Hepatocyte (in vitro differentiated cells): ENCODE data around the gene RB1. TPM values are rescaled to one million over a fixed set of nuclear protein-coding genes. Genes with fewer than 3 reads are reported as not detected.

Experiments
- DNase-seq: peaks from one replicate; pipeline ENCODE4 v3.0.0-alpha.2; 2016; ENCODE audit warnings: low spot score
- H2AFZ ChIP-seq: fragments of 200-600 bp; sonication (generic); 2 replicates; pipeline ENCODE4 v1.6.0; 2016; ENCODE audit warnings: antibody characterized with exemption, mild to moderate bottlenecking
- H3K27ac ChIP-seq: fragments of 200-600 bp; sonication (generic); 2 replicates; pipeline ENCODE4 v1.5.1; 2016; ENCODE audit warnings: mild to moderate bottlenecking
- H3K27me3 ChIP-seq: fragments of 200-600 bp; sonication (generic); 2 replicates; pipeline ENCODE4 v1.6.1; 2016
- H3K36me3 ChIP-seq: fragments of 200-600 bp; sonication (generic); replicated peaks from 2 replicates; pipeline ENCODE4 v1.5.1; 2016; ENCODE audit warnings: low read depth; ENCODE audit not compliant: insufficient read depth
- H3K4me1 ChIP-seq: fragments of 200-600 bp; sonication (generic); 2 replicates; pipeline ENCODE4 v1.5.1; 2016; ENCODE audit warnings: mild to moderate bottlenecking, moderate library complexity; ENCODE audit not compliant: insufficient read depth
- H3K4me2 ChIP-seq: fragments of 200-600 bp; sonication (generic); 2 replicates; pipeline ENCODE4 v1.6.0; 2016
- H3K4me3 ChIP-seq: fragments of 200-600 bp; sonication (generic); 2 replicates; pipeline ENCODE4 v1.5.1; 2016; ENCODE audit warnings: mild to moderate bottlenecking
- H3K79me2 ChIP-seq: fragments of 200-600 bp; sonication (generic); 2 replicates; pipeline ENCODE4 v1.6.0; 2017; ENCODE audit warnings: mild to moderate bottlenecking
- H3K9me2 ChIP-seq: fragments of 200-600 bp; sonication (generic); replicated peaks from 2 replicates; pipeline ENCODE4 v1.6.0; 2017; ENCODE audit warnings: mild to moderate bottlenecking; ENCODE audit not compliant: insufficient read depth
- H3K9me3 ChIP-seq: fragments of 200-600 bp; sonication (generic); 2 replicates; pipeline ENCODE4 v1.5.1; 2016; ENCODE audit warnings: low read depth, mild to moderate bottlenecking
- H4K20me1 ChIP-seq: fragments of 200-600 bp; sonication (generic); 2 replicates; pipeline ENCODE4 v1.6.0; 2016; ENCODE audit warnings: mild to moderate bottlenecking; ENCODE audit not compliant: insufficient read depth, poor library complexity, severe bottlenecking
- CTCF ChIP-seq: fragments of 200-600 bp; sonication (generic); IDR thresholded peaks from 2 replicates; pipeline ENCODE4 v1.5.1; 2016; ENCODE audit warnings: antibody characterized with exemption, mild to moderate bottlenecking; ENCODE audit not compliant: poor library complexity
- EZH2 ChIP-seq: fragments of 200-600 bp; sonication (generic); IDR thresholded peaks from 2 replicates; pipeline ENCODE4 v1.6.1; 2016; ENCODE audit warnings: antibody characterized with exemption, mild to moderate bottlenecking, borderline replicate concordance
- EZH2phosphoT487 ChIP-seq: fragments of 200-600 bp; sonication (generic); IDR thresholded peaks from one replicate; pipeline ENCODE4 v1.6.1; 2018; ENCODE audit warnings: antibody characterized with exemption, mild to moderate bottlenecking, low read depth, moderate library complexity; ENCODE audit not compliant: unreplicated experiment, severe bottlenecking
- WGBS: methylation state at CpG from one replicate; pipeline ENCODE4 v1.1.6; 2016; ENCODE audit warnings: low lambda C conversion rate; ENCODE audit errors: missing lambda C conversion rate; 5-methylcytosine and 5-hydroxymethylcytosine counted together
- polyA plus RNA-seq: library from polyadenylated mRNA; unstranded; fragments of >200 nt; fragmentation: Nextera tagmentation; extraction: Ambion mirVana; gene quantifications from 2 replicates; pipeline ENCODE4 v1.2.1, GENCODE V29; 2016
- total RNA-seq: library from RNA; depleted of rRNA; stranded (reverse); fragments of >200 nt; gene quantifications from 2 replicates; pipeline ENCODE4 v1.2.3, GENCODE V29; 2014

The RB1 gene
- total and polyA plus RNA-seq, 2 experiments from 2014 or later = 17.5 to 45.1 TPM

- Histone ChIP-seq H2AFZ (no peak overlapping the region), H3K9me2 (no peaks in the 10 kb centered on the region), H3K79me2 (no peaks in the 10 kb centered on the region), H3K9me3 (no peaks in the 10 kb centered on the region), H3K27me3 (no peaks in the 10 kb centered on the region), H3K4me1 (no peaks in the 10 kb centered on the region), H4K20me1 (no peaks in the 10 kb centered on the region), H3K4me3 (no peak overlapping the region), H3K4me2 (no peak overlapping the region), H3K27ac (no peak overlapping the region), H3K36me3 (no peaks in the 10 kb centered on the region)
- DNase-seq = no peak
- 88% methylated on average over 4 of the region's 4 CpGs for WGBS
- TF ChIP-seq EZH2phosphoT487 (no peak), CTCF (no peak), EZH2 (no peak)
These were observed 30.2 kb upstream of the RB1 start for GRCh38 chr13:48273346-48273745.

DNA sequence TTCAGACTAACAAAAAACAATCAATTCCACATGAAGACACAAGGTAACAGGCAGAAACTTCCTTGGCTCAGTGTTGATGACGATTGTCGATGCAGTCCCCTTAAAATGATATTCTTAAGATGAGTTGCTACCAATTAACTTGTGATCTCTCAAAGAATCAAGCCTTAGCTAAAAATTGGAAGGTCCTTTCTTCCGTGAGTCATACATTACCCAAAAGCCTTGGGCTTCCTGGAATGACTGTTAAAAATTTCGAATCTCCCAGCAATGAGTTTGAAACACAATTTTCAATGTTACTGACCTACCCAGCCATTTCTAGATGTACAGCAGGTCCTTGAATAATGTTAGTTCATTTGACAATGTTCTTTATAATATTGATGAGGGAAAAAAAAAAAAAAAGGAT lies 28.0 kb upstream of the RB1 start:
- DNase-seq = no peak
- TF ChIP-seq EZH2 (no peak), CTCF (no peak), EZH2phosphoT487 (no peak)
- H3K9me2 ChIP-seq = no peaks in the 10 kb centered on the region
- no peaks in the 10 kb centered on the region for H4K20me1 ChIP-seq
- no peaks in the 10 kb centered on the region for H3K27me3 ChIP-seq
- no peaks in the 10 kb centered on the region for H3K9me3 ChIP-seq
- H3K4me1 ChIP-seq = no peaks in the 10 kb centered on the region
- 93% methylated on average over 4 of the region's 4 CpGs for WGBS
- no peaks in the 10 kb centered on the region for H3K79me2 ChIP-seq
- no peak overlapping the region for H3K27ac ChIP-seq
- H3K36me3 ChIP-seq = no peaks in the 10 kb centered on the region
- no peak overlapping the region for H3K4me2 ChIP-seq
- no peak overlapping the region for H3K4me3 ChIP-seq
- H2AFZ ChIP-seq = no peak overlapping the region

DNA sequence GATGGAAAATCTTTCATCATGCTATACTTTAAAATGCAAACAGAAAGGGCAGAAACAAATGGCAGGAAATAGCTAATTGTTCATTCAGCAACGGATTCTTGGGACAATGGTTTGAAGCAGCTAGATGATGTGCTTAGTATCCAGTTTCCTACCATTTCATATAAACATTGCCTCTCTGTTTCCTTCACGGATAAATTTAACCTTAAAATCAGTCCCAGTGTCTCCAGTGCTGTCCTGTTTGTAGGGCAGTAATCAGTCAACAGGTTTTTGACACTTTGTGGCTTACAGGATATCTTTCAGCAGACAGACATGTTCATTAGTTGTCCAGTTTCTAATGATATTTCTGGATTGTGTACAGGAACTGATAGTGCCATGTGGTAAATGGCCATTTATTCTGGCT lies 24.7 kb upstream of the RB1 start:
- no peaks in the 10 kb centered on the region for H3K27me3 ChIP-seq
- no peak for DNase-seq
- H3K9me3 ChIP-seq = no peaks in the 10 kb centered on the region
- TF ChIP-seq CTCF (no peak), EZH2 (no peak), EZH2phosphoT487 (no peak)
- H4K20me1 ChIP-seq = no peaks in the 10 kb centered on the region
- no peaks in the 10 kb centered on the region for H3K9me2 ChIP-seq
- WGBS = 59% methylated on average over 2 of the region's 2 CpGs
- no peak overlapping the region for H2AFZ ChIP-seq
- no peak overlapping the region for H3K4me2 ChIP-seq
- no peak overlapping the region for H3K27ac ChIP-seq
- H3K36me3 ChIP-seq = no peaks in the 10 kb centered on the region
- H3K4me1 ChIP-seq = no peaks in the 10 kb centered on the region
- H3K4me3 ChIP-seq = no peak overlapping the region
- H3K79me2 ChIP-seq = no peaks in the 10 kb centered on the region

DNA sequence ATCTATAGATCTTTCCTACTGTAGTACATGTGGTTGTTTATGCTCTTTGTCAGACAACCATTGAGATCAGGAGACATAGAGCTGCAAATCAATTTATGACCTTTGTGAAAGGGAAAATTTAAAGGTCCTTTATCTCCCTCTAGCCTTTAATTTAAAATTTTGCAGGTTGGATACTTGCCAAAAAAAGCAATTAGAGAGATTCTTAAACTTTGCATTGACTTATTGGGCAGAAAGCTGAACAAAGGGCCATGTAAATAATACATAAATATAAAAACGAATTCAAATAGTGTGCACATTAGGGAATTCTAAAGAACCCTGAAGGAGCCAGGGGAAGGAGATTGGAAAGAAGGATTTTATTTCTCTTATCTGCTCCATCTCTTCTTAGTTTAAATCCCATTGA lies 22.0 kb upstream of the RB1 start:
- no peak for DNase-seq
- H2AFZ ChIP-seq = no peak overlapping the region
- WGBS = 74% methylated on average over 1 of the region's 1 CpG
- no peaks in the 10 kb centered on the region for H3K9me2 ChIP-seq
- H3K4me1 ChIP-seq = no peaks in the 10 kb centered on the region
- H4K20me1 ChIP-seq = no peaks in the 10 kb centered on the region
- H3K9me3 ChIP-seq = no peaks in the 10 kb centered on the region
- no peaks in the 10 kb centered on the region for H3K79me2 ChIP-seq
- no peak overlapping the region for H3K4me2 ChIP-seq
- no peaks in the 10 kb centered on the region for H3K36me3 ChIP-seq
- no peaks in the 10 kb centered on the region for H3K27me3 ChIP-seq
- H3K27ac ChIP-seq = no peak overlapping the region
- no peak overlapping the region for H3K4me3 ChIP-seq
- TF ChIP-seq EZH2 (no peak), CTCF (no peak), EZH2phosphoT487 (no peak)
